H4 (cell line): ENCODE data around the gene CAST. TPM values are rescaled to one million over a fixed set of nuclear protein-coding genes. Genes with fewer than 3 reads are reported as not detected.

Source experiments
- DNase-seq: peaks from one replicate; pipeline ENCODE4 v3.0.0-alpha.2; 2015; ENCODE audit warnings: low spot score
- total RNA-seq: library from RNA; depleted of rRNA; stranded (reverse); fragments of >200 nt; shearing (Covaris generic); gene quantifications from 2 replicates; pipeline ENCODE4 v1.2.3, GENCODE V29; 2014

Gene CAST
- total RNA-seq, 1 experiment from 2014 or later = 126 TPM

GRCh38 chr5:96706433-96707111 lies 44.4 kb downstream of the CAST start:
- DNase-seq = no peak

- DNase-seq = no peak
Observed at GRCh38 chr5:96708600-96708999, 46.4 kb downstream of the CAST start.

- DNase-seq = no peak
Observed at GRCh38 chr5:96709152-96709821, 47.1 kb downstream of the CAST start.

GRCh38 chr5:96712100-96712746 lies 50.0 kb downstream of the CAST start:
- DNase-seq = no peak

GRCh38 chr5:96714450-96714849 lies 52.3 kb downstream of the CAST start:
- DNase-seq = no peak

GRCh38 chr5:96714951-96715451 lies 52.8 kb downstream of the CAST start:
- peak; percentile 73 for DNase-seq

- no peak for DNase-seq
Observed at GRCh38 chr5:96716007-96716406, 53.8 kb downstream of the CAST start.

- no peak for DNase-seq
Observed at GRCh38 chr5:96716716-96717115, 54.5 kb downstream of the CAST start.

- DNase-seq = no peak
Observed at GRCh38 chr5:96717874-96718273, 55.7 kb downstream of the CAST start.

GRCh38 chr5:96718635-96719077 lies 56.5 kb downstream of the CAST start:
- DNase-seq = no peak

GRCh38 chr5:96720408-96720807 lies 58.2 kb downstream of the CAST start:
- DNase-seq = no peak

- DNase-seq = no peak
Observed at GRCh38 chr5:96721351-96721977, 59.3 kb downstream of the CAST start.

- no peak for DNase-seq
Observed at GRCh38 chr5:96725257-96725656, 63.1 kb downstream of the CAST start.

- DNase-seq = no peak
Observed at GRCh38 chr5:96726802-96727201, 64.6 kb downstream of the CAST start.

- DNase-seq = no peak
Observed at GRCh38 chr5:96729156-96729555, 67.0 kb downstream of the CAST start.

- no peak for DNase-seq
Observed at GRCh38 chr5:96730586-96730985, 68.4 kb downstream of the CAST start.

GRCh38 chr5:96733771-96734500 lies 71.8 kb downstream of the CAST start:
- DNase-seq = no peak

- no peak for DNase-seq
Observed at GRCh38 chr5:96734871-96735325, 72.7 kb downstream of the CAST start.

GRCh38 chr5:96736937-96737336 lies 74.8 kb downstream of the CAST start:
- no peak for DNase-seq

- DNase-seq = no peak
Observed at GRCh38 chr5:96741106-96741505, 78.9 kb downstream of the CAST start.

GRCh38 chr5:96741891-96742309 lies 79.7 kb downstream of the CAST start:
- DNase-seq = no peak

GRCh38 chr5:96742538-96742937 lies 80.4 kb downstream of the CAST start:
- DNase-seq = no peak
